Thyroid gland (tissue), 4 donors: ENCODE results near the gene GGT1. TPM values are rescaled to one million over a fixed set of nuclear protein-coding genes. Genes with fewer than 3 reads are reported as not detected.
"Not testable (repeated sequence)": the region's sequence is repeated elsewhere in the genome, so short reads cannot be mapped to it uniquely, and the experiment has no call there.

Experiments
- DNase-seq, 2 donors: peaks; one replicate each; pipeline ENCODE4 v3.0.0-alpha.2; 2019
- H3K27ac ChIP-seq, 3 donors: fragments of 200-600 bp; sonication (generic); 1 replicate in 2 of 3; 2 replicates in 1 of 3; pipeline ENCODE4 v1.5.1; 2016 to 2019; ENCODE audit warnings: mild to moderate bottlenecking in 1 of 3, moderate library complexity in 1 of 3
- H3K27me3 ChIP-seq: fragments of 200-600 bp; sonication (generic); one replicate; pipeline ENCODE4 v1.5.1; 2019
- H3K36me3 ChIP-seq, 2 donors: fragments of 200-600 bp; sonication (generic); one replicate each; pipeline ENCODE4 v1.5.1; 2016 to 2019
- H3K4me1 ChIP-seq, 2 donors: fragments of 200-600 bp; sonication (generic); one replicate each; pipeline ENCODE4 v1.5.1; 2017 to 2019
- H3K4me3 ChIP-seq, 3 donors: fragments of 200-600 bp; sonication (generic); replicated peaks in 1 of 3; 1 replicate in 2 of 3; 2 replicates in 1 of 3; pipeline ENCODE4 v1.5.1; 2016; ENCODE audit warnings: mild to moderate bottlenecking in 1 of 3
- H3K9me3 ChIP-seq: fragments of 200-600 bp; sonication (generic); one replicate; pipeline ENCODE4 v1.5.1; 2017
- POLR2A ChIP-seq, 2 donors: fragments of 450-650 bp; IDR thresholded peaks; one replicate each; pipeline ENCODE4 v1.6.1; 2017; ENCODE audit warnings: antibody characterized with exemption in 2 of 2, mild to moderate bottlenecking in 2 of 2, moderate library complexity in 1 of 2
- WGBS, 2 donors: methylation state at CpG; one replicate each; pipeline ENCODE4 v1.1.5; 2017; 5-methylcytosine and 5-hydroxymethylcytosine counted together
- intact Hi-C: fragments of 100-400 bp; cut with DNase I; formaldehyde crosslinking; loops from one replicate; pipeline ENCODE4 v1.15.1; 2023
- total RNA-seq, 4 donors: library from RNA; depleted of rRNA; stranded (reverse); fragments of >200 nt; gene quantifications; one replicate each; pipeline ENCODE4 v1.2.3, GENCODE V29; 2016
- TF ChIP-seq, protein P1 (sequence below), 6 experiments: fragments of 200-600 bp in 3 of 6; fragments of 450-650 bp in 3 of 6; sonication (generic) in 3 of 6; IDR thresholded peaks; one replicate each; pipeline ENCODE4 v1.5.1; 2016 to 2019; ENCODE audit warnings: antibody characterized with exemption in 6 of 6, mild to moderate bottlenecking in 2 of 6, inconsistent platforms in 1 of 6, moderate library complexity in 1 of 6

Gene GGT1
- total RNA-seq, 4 donors from 2014 or later, result 15.5 to 20.7 (median 18.2) TPM

DNA sequence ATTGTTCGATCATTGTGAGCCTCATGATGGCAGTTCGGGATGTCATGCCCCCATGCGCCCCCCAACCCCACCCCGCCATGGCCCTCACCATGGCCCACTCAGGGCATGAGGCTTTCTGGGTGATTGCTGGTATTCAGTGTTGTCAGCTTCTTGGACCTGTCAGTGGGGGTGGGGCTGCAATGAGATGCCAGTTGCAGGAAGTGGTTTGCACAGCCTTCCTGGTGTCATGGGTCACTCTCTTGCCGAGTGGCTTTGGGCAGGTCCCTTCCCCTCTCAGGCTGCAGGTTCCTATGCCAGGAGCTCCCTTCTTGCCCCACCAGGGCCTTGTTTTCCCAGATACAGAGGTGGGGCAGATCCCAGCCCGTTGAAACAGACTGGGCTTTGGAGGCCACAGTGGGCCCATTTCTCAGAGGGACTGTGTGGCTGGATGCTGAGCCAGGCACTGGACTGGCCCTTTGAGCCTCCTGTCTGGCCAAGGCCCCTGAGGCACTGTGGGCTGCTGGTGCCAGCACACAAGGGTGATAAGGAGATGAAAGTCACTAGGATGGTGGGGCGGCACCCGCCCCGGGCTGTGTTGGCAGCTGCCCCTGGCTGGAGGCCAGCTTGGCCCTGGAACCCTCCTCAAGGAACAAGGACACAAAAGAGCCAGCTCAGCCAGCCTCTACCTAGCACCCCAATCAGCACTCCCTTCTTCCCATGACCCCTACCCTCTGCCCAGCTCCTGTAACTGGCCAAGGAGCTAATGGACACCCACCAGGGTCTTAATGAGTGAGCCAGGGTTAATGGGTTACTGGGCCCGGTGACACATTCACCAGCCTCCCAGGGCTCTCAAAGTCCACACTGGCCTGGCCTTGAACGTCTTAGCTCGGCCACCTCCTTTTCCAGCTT lies 1.5 kb upstream of the GGT1 start:
- peak; percentile 90 to 94 for DNase-seq
- Histone ChIP-seq H3K4me1 (peaks cover 38 to 48% of the 10 kb centered on the region in 2 donors), H3K27ac (peak overlapping the region; percentile 81 to 91 (median 82)), H3K4me3 (no peak overlapping the region), H3K36me3 (no peaks in the 10 kb centered on the region), H3K9me3 (no peaks in the 10 kb centered on the region), H3K27me3 (no peaks in the 10 kb centered on the region)
- intact Hi-C loops, result no loop called here
- TF ChIP-seq, protein P1, sequence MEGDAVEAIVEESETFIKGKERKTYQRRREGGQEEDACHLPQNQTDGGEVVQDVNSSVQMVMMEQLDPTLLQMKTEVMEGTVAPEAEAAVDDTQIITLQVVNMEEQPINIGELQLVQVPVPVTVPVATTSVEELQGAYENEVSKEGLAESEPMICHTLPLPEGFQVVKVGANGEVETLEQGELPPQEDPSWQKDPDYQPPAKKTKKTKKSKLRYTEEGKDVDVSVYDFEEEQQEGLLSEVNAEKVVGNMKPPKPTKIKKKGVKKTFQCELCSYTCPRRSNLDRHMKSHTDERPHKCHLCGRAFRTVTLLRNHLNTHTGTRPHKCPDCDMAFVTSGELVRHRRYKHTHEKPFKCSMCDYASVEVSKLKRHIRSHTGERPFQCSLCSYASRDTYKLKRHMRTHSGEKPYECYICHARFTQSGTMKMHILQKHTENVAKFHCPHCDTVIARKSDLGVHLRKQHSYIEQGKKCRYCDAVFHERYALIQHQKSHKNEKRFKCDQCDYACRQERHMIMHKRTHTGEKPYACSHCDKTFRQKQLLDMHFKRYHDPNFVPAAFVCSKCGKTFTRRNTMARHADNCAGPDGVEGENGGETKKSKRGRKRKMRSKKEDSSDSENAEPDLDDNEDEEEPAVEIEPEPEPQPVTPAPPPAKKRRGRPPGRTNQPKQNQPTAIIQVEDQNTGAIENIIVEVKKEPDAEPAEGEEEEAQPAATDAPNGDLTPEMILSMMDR (IDR thresholded peaks at IDR 0.05), result no peak
- TF ChIP-seq POLR2A (IDR thresholded peaks at IDR 0.05), result no peak
- 46 to 48% methylated on average over 5 to 9 of the region's 12 CpGs for WGBS, 2 donors

DNA sequence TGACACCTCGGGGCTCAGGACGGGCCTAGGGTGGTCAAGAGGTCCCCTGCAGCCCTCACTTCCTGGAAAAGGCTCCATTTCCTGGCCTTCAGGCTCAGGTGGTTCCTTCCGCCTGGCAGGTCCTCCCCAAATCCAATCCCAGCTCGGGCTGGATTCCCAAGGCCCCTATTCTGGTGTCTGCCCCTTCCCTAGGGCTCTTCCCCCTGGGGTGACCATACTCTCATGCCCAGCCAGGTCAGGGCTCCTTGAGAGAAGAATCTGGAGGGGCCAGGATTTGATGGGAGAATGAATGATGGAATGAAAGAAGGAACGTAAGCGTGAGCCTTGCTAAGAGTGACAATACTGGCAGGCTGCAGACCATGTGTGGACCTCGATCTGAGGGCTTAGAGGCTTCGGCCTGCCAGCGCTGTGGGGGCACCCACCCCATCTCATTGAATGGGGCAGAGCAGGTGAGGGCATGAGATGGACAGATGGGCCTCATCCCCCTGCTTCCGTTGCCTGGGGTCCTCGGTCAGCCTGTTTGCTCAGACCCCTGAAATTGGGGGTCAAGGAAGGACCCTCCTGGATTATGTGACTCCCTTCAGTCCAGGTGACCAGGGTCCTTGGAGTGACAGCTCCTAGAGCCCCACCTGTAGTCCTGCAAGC lies 766 bp upstream of the GGT1 start:
- WGBS, 2 donors, result 74 to 84% methylated on average over 10 to 11 of the region's 11 CpGs

DNA sequence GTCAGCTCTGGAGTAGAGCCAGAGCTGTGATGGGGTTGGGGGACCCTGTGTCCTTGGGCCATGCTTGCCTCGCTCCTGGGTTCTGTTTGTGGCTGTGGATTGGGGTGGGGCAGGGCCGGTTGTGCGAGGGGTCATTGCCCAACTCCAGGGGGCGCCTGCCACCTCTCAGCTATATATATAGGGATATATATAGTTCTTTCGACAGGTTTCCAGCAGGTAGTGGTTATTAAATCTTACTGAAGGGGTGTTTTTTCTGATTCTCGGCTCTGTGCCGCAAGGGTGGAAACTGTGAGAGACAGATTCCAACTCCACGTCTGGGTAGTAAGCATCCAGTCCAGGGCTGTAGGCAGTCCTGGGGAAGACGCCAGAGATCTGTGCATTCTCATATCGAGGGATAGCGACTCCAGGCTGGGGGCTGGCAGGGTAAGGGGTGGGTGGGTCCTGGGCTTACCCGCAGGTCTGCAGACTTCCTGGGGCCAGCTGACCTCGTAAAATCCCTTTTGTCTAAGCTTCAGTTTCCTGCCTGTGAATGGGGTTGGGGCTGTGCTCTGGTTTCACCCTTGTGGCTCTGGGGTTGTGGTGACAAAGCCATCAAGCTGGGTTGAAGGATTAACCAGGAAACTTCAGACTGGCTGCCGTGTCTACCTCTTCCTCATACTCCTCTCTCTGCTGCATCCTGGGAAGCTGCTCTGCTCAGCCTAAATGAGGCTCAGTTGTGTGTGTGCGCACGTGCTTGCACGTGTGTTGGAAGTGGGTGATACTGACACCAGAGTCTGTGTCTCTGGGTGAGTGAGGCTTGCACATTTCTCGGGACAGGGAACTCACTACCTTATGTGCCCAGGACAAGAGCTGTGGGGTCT lies 1.0 kb downstream of the GGT1 start:
- H3K27ac ChIP-seq, result peak overlapping the region; percentile 76 to 88 (median 82)
- intact Hi-C loops, H3K9me3 ChIP-seq, H3K27me3 ChIP-seq, DNase-seq, H3K4me3 ChIP-seq, H3K36me3 ChIP-seq: not testable (repeated sequence)
- WGBS, 2 donors, result 11 to 22% methylated on average over 6 to 18 of the region's 18 CpGs
- peaks cover 35 to 44% of the 10 kb centered on the region in 2 donors for H3K4me1 ChIP-seq
- TF ChIP-seq, protein P1 (IDR thresholded peaks at IDR 0.05), result peak in 1 of 6 experiments; percentile 5

More for the DNA sequence above, 766 bp upstream of the GGT1 start:
- H3K4me3 ChIP-seq, H3K9me3 ChIP-seq, H3K36me3 ChIP-seq, H3K27me3 ChIP-seq, DNase-seq, intact Hi-C loops: not testable (repeated sequence)
- Histone ChIP-seq H3K4me1 (peaks cover 38 to 48% of the 10 kb centered on the region in 2 donors), H3K27ac (peak overlapping the region; percentile 81 to 91 (median 82))

DNA sequence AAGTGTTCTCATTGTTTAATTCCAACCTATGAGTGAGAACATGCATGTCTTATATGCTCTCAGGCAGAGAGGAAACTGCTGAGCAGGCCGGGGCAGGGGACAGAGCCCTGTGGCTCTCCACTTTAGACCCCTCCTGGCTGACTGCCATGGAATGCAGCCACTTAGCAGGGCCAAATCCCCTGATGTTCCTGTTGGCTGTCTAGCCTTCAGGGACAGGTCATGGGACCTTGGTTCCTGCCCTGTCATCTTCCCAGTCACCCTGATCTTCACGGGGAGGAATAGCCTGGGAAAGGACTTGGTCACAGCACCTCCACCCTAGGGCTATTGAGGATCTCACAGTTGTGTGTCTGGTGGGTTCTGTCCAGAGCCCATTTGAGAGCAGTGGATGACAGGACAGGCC lies 3.3 kb downstream of the GGT1 start:
- intact Hi-C loops, H3K27me3 ChIP-seq, H3K36me3 ChIP-seq, H3K4me3 ChIP-seq, H3K9me3 ChIP-seq: not testable (repeated sequence)
- 41 to 58% methylated on average over 2 of the region's 2 CpGs for WGBS, 2 donors
- peak; percentile 50 to 54 for DNase-seq
- Histone ChIP-seq H3K27ac (peak overlapping the region in 1 of 3 donors; percentile 10), H3K4me1 (peaks cover 13 to 24% of the 10 kb centered on the region in 2 donors)

DNA sequence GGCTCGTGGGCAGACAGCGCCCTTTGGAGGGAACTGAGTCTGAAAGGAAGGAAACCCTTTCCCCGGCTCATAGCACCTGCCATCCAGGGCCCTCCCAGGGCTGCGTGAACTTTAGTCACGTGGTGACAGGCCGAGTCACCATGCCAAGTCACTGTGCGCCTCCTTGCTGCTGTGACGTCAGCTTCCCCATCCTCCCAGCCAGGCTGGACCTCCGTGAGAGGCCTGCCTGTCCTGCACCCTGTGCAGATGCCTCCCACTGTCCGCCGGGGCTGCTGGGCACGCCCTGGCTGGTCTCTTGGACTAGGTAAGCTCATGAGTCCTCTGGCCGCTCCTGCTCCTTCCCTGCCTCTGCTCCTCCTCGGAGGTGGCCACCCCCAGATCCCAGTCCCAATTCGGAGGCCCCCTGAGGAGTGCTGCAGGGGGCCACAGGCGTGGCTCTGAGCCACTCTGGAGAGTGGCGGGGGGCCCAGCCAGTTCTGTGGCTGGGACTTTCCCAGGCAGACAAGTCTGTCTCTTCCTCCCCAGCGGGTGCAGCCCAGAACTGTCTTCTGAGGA lies 4.5 kb downstream of the GGT1 start:
- H3K9me3 ChIP-seq, H3K4me3 ChIP-seq, intact Hi-C loops, DNase-seq, H3K36me3 ChIP-seq, H3K27ac ChIP-seq, H3K27me3 ChIP-seq: not testable (repeated sequence)
- WGBS, 2 donors, result 75 to 82% methylated on average over 13 to 16 of the region's 18 CpGs
- peaks cover 5 to 13% of the 10 kb centered on the region in 2 donors for H3K4me1 ChIP-seq

DNA sequence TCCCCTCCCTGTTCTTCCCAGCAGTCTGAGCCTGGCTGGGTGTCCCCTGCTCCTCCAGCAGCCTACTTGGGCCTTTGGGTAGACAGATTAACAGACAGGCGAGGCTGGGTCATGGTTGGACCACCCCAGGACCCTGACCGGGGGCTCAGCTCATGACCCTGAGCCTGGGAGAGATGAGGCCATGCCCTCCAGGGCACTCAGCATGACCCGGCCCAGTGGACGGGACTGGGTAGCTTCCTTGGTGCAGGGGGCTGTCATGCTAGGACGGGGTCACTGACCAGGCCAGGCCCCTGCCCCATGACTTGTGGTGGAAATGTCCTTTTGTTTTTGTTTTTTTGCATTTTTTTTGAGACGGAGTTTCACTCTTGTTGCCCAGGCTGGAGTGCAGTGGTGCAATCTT lies 5.3 kb downstream of the GGT1 start:
- H3K27me3 ChIP-seq, H3K9me3 ChIP-seq, DNase-seq, H3K4me3 ChIP-seq, intact Hi-C loops, H3K36me3 ChIP-seq, H3K4me1 ChIP-seq, H3K27ac ChIP-seq: not testable (repeated sequence)
- 89 to 97% methylated on average over 2 to 5 of the region's 6 CpGs for WGBS, 2 donors

DNA sequence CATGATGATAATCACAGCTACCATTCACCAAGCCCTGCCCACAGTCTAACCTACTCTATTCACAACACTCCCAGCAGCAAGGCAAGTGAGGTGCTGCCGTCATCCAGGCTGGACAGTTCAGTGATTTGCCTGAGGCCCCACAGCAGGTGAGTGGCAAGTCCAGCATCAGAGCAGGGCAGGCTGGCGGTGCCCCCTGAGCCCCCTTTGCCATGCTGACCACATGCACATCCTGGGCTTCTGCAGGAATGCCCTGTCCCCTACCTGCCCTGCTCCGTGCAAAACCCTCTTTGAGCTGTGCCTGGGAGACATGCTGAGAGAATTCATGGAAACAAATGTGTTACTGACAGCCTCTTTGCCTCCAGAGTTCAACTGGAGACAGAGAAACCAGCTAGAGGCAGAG lies 6.9 kb downstream of the GGT1 start:
- DNase-seq, H3K27ac ChIP-seq, H3K36me3 ChIP-seq, H3K27me3 ChIP-seq, H3K9me3 ChIP-seq, H3K4me1 ChIP-seq, H3K4me3 ChIP-seq, intact Hi-C loops: not testable (repeated sequence)
- WGBS, 2 donors, result 83% methylated on average over 2 of the region's 3 CpGs; no CpG with 5 or more reads in 1 of the 2 donors

DNA sequence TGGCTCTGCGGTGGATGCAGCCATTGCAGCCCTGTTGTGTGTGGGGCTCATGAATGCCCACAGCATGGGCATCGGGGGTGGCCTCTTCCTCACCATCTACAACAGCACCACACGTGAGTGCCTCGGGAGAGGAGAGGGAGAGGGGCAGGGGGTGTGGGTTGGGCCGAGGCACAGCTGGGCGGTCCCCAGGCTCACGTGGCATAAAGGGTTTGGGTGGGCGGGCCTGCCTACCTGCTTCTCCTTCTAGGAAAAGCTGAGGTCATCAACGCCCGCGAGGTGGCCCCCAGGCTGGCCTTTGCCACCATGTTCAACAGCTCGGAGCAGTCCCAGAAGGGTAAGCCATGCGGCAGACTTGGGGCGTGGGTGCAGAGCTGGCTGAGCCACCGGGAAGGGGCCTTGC lies 11.8 kb downstream of the GGT1 start:
- H3K27ac ChIP-seq, H3K9me3 ChIP-seq, H3K4me3 ChIP-seq, intact Hi-C loops, H3K36me3 ChIP-seq, H3K27me3 ChIP-seq, DNase-seq, H3K4me1 ChIP-seq: not testable (repeated sequence)
- 83 to 86% methylated on average over 1 to 5 of the region's 15 CpGs for WGBS, 2 donors

DNA sequence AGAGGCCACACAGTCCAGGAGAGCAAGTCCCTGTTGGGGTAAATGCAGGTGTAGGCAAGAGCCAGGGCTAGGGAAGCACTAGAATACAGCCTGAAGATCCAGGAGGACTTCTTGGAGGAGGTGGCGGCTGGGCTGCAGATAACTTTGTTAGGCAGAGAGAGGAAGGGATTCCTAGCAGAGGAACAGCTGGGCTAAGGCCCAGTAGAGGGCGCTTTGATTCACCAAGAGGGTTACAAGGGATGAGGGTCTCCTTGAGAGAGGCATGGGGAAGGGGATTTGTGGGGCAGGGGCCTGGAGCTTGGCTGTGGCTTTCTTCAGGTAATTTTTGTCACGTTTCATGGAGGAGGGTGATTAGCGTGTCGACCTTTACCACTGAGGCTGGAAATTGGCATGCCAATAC lies 18.3 kb downstream of the GGT1 start:
- H3K4me1 ChIP-seq, H3K27me3 ChIP-seq, H3K4me3 ChIP-seq, H3K9me3 ChIP-seq, DNase-seq, intact Hi-C loops, H3K36me3 ChIP-seq, H3K27ac ChIP-seq: not testable (repeated sequence)
- WGBS, 2 donors, result 62 to 88% methylated on average over 3 to 4 of the region's 5 CpGs

DNA sequence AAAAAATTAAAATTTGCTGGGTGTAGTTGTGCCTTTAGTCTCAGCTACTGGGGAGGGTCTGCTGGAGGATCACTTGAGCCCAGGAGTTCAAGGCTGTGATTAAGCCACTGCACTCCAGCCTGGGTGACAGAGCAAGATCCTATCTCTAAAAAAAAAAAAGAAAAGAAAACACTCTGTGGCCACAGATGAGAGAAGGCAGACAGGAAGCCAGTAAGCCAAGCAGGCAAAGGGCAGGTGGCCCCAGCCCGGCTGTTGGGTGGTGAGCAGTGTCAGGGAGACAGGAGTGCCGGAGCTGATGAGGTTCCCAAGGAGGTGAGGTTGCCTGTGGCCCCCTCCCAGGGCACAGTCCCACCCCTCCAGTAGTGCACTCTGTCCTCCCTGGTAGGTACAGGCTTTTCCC lies 19.6 kb downstream of the GGT1 start:
- H3K27ac ChIP-seq, H3K4me1 ChIP-seq, H3K36me3 ChIP-seq, DNase-seq, intact Hi-C loops, H3K9me3 ChIP-seq, H3K27me3 ChIP-seq, H3K4me3 ChIP-seq: not testable (repeated sequence)
- 75 to 80% methylated on average over 2 of the region's 2 CpGs for WGBS, 2 donors
